AG09309 (cell line): Measurements from ENCODE around the gene SERTAD3.

Experiments
- DNase-seq: peaks from one replicate; pipeline ENCODE4 v3.0.0-alpha.2; 2010; ENCODE audit warnings: low read depth
- H3K4me3 ChIP-seq: 2 replicates; pipeline ENCODE4 v1.5.1; 2011; ENCODE audit warnings: mild to moderate bottlenecking, low read depth, low read length, moderate library complexity; ENCODE audit not compliant: control insufficient read depth
- CTCF ChIP-seq: IDR thresholded peaks from 2 replicates; pipeline ENCODE4 v1.5.1; 2011; ENCODE audit warnings: mild to moderate bottlenecking, low read depth, low read length, inconsistent platforms; ENCODE audit not compliant: insufficient read depth, control insufficient read depth; ENCODE audit errors: missing control alignments

SERTAD3 gene

GRCh38 chr19:40472516-40472915 is 28.4 kb upstream of the SERTAD3 start:
- TF ChIP-seq CTCF, result no peak
- no peak for DNase-seq
- no peak overlapping the region for H3K4me3 ChIP-seq

- H3K4me3 ChIP-seq, result no peak overlapping the region
- no peak for TF ChIP-seq CTCF
- DNase-seq, result no peak
Observed at GRCh38 chr19:40471111-40471510, 27.0 kb upstream of the SERTAD3 start.

- TF ChIP-seq CTCF, result no peak
- no peak for DNase-seq
- no peak overlapping the region for H3K4me3 ChIP-seq
Observed at GRCh38 chr19:40469011-40469410, 24.9 kb upstream of the SERTAD3 start.

- DNase-seq, result no peak
- H3K4me3 ChIP-seq, result peak within 1 kb of the TSS; percentile 40
- no peak for TF ChIP-seq CTCF
Observed at GRCh38 chr19:40466985-40467734, 23.0 kb upstream of the SERTAD3 start, which contains the start of gene SPTBN4. SPTBN4 (plus strand) TSS chr19:40467001; CDS start chr19:40472622, 5,621 bp downstream.

GRCh38 chr19:40466219-40466984 is 22.3 kb upstream of the SERTAD3 start:
- peak overlapping the region; percentile 40 for H3K4me3 ChIP-seq
- no peak for DNase-seq
- no peak for TF ChIP-seq CTCF

- DNase-seq, result peak; percentile 97
- no peak for TF ChIP-seq CTCF
- H3K4me3 ChIP-seq, result peak within 1 kb of the TSS; percentile 61
Observed at GRCh38 chr19:40465557-40466218, 21.6 kb upstream of the SERTAD3 start, which contains the start of gene BLVRB. BLVRB (minus strand) TSS chr19:40465745; CDS start chr19:40465688, 57 bp downstream.
